Upper lobe of left lung (tissue), 4 donors: ENCODE results near the gene COMMD2.

Source experiments
- EP300 ChIP-seq, 4 donors: sonication (generic); formaldehyde crosslinking; IDR thresholded peaks; one replicate each; pipeline ENCODE4 v1.5.1; 2017; ENCODE audit warnings: antibody characterized with exemption in 4 of 4, control low read depth in 2 of 4
- POLR2A ChIP-seq, 4 donors: fragments of 450-650 bp; IDR thresholded peaks; one replicate each; pipeline ENCODE4 v1.5.1; 2016 to 2017; ENCODE audit warnings: antibody characterized with exemption in 4 of 4, mild to moderate bottlenecking in 2 of 4
- POLR2AphosphoS5 ChIP-seq, 2 donors: sonication (generic); formaldehyde crosslinking; IDR thresholded peaks; one replicate each; pipeline ENCODE4 v1.5.1; 2017; ENCODE audit warnings: antibody characterized with exemption in 2 of 2
- TF ChIP-seq, protein P1 (sequence below), 6 experiments: fragments of 450-650 bp in 4 of 6; fragments of 200-600 bp in 2 of 6; sonication (generic) in 2 of 6; IDR thresholded peaks; one replicate each; pipeline ENCODE4 v1.5.1; 2016 to 2019; ENCODE audit warnings: antibody characterized with exemption in 6 of 6

GRCh38 chr3:149706905-149707304, 45.4 kb downstream of the COMMD2 start:
- TF ChIP-seq, protein P1, sequence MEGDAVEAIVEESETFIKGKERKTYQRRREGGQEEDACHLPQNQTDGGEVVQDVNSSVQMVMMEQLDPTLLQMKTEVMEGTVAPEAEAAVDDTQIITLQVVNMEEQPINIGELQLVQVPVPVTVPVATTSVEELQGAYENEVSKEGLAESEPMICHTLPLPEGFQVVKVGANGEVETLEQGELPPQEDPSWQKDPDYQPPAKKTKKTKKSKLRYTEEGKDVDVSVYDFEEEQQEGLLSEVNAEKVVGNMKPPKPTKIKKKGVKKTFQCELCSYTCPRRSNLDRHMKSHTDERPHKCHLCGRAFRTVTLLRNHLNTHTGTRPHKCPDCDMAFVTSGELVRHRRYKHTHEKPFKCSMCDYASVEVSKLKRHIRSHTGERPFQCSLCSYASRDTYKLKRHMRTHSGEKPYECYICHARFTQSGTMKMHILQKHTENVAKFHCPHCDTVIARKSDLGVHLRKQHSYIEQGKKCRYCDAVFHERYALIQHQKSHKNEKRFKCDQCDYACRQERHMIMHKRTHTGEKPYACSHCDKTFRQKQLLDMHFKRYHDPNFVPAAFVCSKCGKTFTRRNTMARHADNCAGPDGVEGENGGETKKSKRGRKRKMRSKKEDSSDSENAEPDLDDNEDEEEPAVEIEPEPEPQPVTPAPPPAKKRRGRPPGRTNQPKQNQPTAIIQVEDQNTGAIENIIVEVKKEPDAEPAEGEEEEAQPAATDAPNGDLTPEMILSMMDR (IDR thresholded peaks at IDR 0.05), result no peak
- TF ChIP-seq EP300 (IDR thresholded peaks at IDR 0.05) (no peak), POLR2A (IDR thresholded peaks at IDR 0.05) (no peak), POLR2AphosphoS5 (IDR thresholded peaks at IDR 0.05) (no peak)
